B cell (primary cell): Measurements from ENCODE around the gene SPEN. TPM values are rescaled to one million over a fixed set of nuclear protein-coding genes. Genes with fewer than 3 reads are reported as not detected.
"Not testable (repeated sequence)": the region's sequence is repeated elsewhere in the genome, so short reads cannot be mapped to it uniquely, and the experiment has no call there.

Source experiments
- ATAC-seq: fragments of 200-7000 bp; cut with Tn5 transposase; one replicate; pipeline ENCODE4 v1.10.0; 2021; ENCODE audit warnings: low read depth, mild to moderate bottlenecking, moderate number of reproducible peaks, moderate library complexity
- CTCF ChIA-PET: fragments of 350-600 bp; sonication (Branson Sonifier 250); formaldehyde crosslinking; loops from one replicate; lab custom pipeline; 2021; ENCODE audit warnings: antibody characterized with exemption, inconsistent platforms; lab: Charles Lee
- POLR2A ChIA-PET: fragments of 350-600 bp; sonication (Branson Sonifier 250); formaldehyde crosslinking; loops from one replicate; lab custom pipeline; 2021; ENCODE audit warnings: antibody characterized with exemption; lab: Charles Lee
- DNase-seq: peaks from one replicate; pipeline ENCODE4 v3.0.0; 2013
- H2AFZ ChIP-seq: 2 replicates; pipeline ENCODE4 v1.6.1; 2012; ENCODE audit warnings: mild to moderate bottlenecking, low read depth, low read length; ENCODE audit not compliant: insufficient read depth, poor library complexity, severe bottlenecking
- H3K27ac ChIP-seq, 2 donors: 1 replicate in 1 of 2; 2 replicates in 1 of 2; pipeline ENCODE4 v1.5.1; 2012 to 2013; ENCODE audit warnings: low read length in 2 of 2, mild to moderate bottlenecking in 2 of 2, moderate library complexity in 1 of 2
- H3K27me3 ChIP-seq, 4 experiments: fragments of 200-600 bp in 1 of 4; sonication (generic) in 1 of 4; replicated peaks in 1 of 4; 1 replicate in 2 of 4; 2 replicates in 2 of 4; pipeline versions ENCODE4 v1.6.1 to v1.7.0; 2013 to 2016; ENCODE audit warnings: low read length in 3 of 4, mild to moderate bottlenecking in 2 of 4, mixed read lengths in 1 of 4, moderate library complexity in 1 of 4; ENCODE audit not compliant: insufficient read depth in 4 of 4, control insufficient read depth in 3 of 4; ENCODE audit errors: control extremely low read depth in 1 of 4
- H3K36me3 ChIP-seq, 2 experiments: replicated peaks in 1 of 2; 1 replicate in 1 of 2; 2 replicates in 1 of 2; pipeline versions ENCODE4 v1.6.1 to v1.7.1; 2013; ENCODE audit warnings: low read length in 1 of 2; ENCODE audit not compliant: insufficient read depth in 2 of 2, control insufficient read depth in 1 of 2; ENCODE audit errors: control extremely low read depth in 1 of 2, extremely low read depth in 1 of 2
- H3K4me1 ChIP-seq, 2 donors: fragments of 200-600 bp in 1 of 2; sonication (generic) in 1 of 2; 1 replicate in 1 of 2; 2 replicates in 1 of 2; pipeline versions ENCODE4 v1.5.1 to v1.6.1; 2013 to 2017; ENCODE audit warnings: low read length in 2 of 2; ENCODE audit not compliant: control insufficient read depth in 2 of 2, insufficient read depth in 2 of 2
- H3K4me2 ChIP-seq: replicated peaks from 2 replicates; pipeline ENCODE3; 2012; ENCODE audit warnings: mild to moderate bottlenecking, low read depth, low read length; ENCODE audit not compliant: poor library complexity, severe bottlenecking
- H3K4me3 ChIP-seq, 5 experiments: fragments of 200-600 bp in 1 of 5; sonication (generic) in 1 of 5; 1 replicate in 3 of 5; 2 replicates in 2 of 5; pipeline versions ENCODE4 v1.5.1 to v1.7.0; 2011 to 2016; ENCODE audit warnings: low read length in 4 of 5, mild to moderate bottlenecking in 4 of 5, low read depth in 2 of 5, control low read depth in 1 of 5, moderate library complexity in 1 of 5; ENCODE audit not compliant: insufficient read depth in 1 of 5; ENCODE audit errors: control extremely low read depth in 1 of 5, extremely low read depth in 1 of 5
- H3K79me2 ChIP-seq: fragments of 200-600 bp; sonication (generic); one replicate; pipeline ENCODE4 v1.6.0; 2016; ENCODE audit warnings: low read length; ENCODE audit not compliant: control insufficient read depth, insufficient read depth
- H3K9ac ChIP-seq: fragments of 200-600 bp; sonication (generic); 2 replicates; pipeline ENCODE4 v1.6.1; 2017; ENCODE audit warnings: mild to moderate bottlenecking, low read length, moderate library complexity
- H3K9me3 ChIP-seq, 3 donors: one replicate each; pipeline versions ENCODE4 v1.6.1 to v1.7.1; 2013; ENCODE audit warnings: low read length in 2 of 3; ENCODE audit not compliant: control insufficient read depth in 2 of 3, insufficient read depth in 1 of 3; ENCODE audit errors: control extremely low read depth in 1 of 3
- H4K20me1 ChIP-seq: 2 replicates; pipeline ENCODE4 v1.6.0; 2012; ENCODE audit warnings: mild to moderate bottlenecking, low read length; ENCODE audit not compliant: insufficient read depth, control insufficient read depth, poor library complexity, severe bottlenecking
- H3K27ac Mint-ChIP-seq: one replicate; pipeline ENCODE4 v1.8.0; 2021; ENCODE audit warnings: mixed read lengths
- H3K27me3 Mint-ChIP-seq: one replicate; pipeline ENCODE4 v1.8.0; 2021; ENCODE audit warnings: mixed read lengths
- H3K4me1 Mint-ChIP-seq: one replicate; pipeline ENCODE4 v1.8.0; 2021; ENCODE audit warnings: mixed read lengths
- H3K4me3 Mint-ChIP-seq: one replicate; pipeline ENCODE4 v1.8.0; 2021; ENCODE audit warnings: mixed read lengths
- H3K9me3 Mint-ChIP-seq: one replicate; pipeline ENCODE4 v1.8.0; 2022; ENCODE audit warnings: mixed read lengths; ENCODE audit not compliant: insufficient read depth
- CTCF ChIP-seq: fragments of 200-600 bp; IDR thresholded peaks from one replicate; pipeline ENCODE4 v1.8.0; 2022; ENCODE audit warnings: antibody characterized with exemption, mild to moderate bottlenecking
- EZH2 ChIP-seq: IDR thresholded peaks from 2 replicates; pipeline ENCODE4 v1.6.1; 2012; ENCODE audit warnings: borderline replicate concordance, low read depth, mild to moderate bottlenecking, moderate library complexity, low read length; ENCODE audit not compliant: insufficient read depth, poor library complexity, severe bottlenecking
- WGBS: methylation state at CpG from one replicate; pipeline ENCODE4 v1.1.5; 2013; ENCODE audit warnings: missing lambda C conversion rate; ENCODE audit not compliant: insufficient coverage; 5-methylcytosine and 5-hydroxymethylcytosine counted together
- intact Hi-C: fragments of 100-400 bp; cut with micrococcal nuclease; formaldehyde crosslinking; loops from one replicate; pipeline ENCODE4 v1.10.0; 2022
- polyA plus RNA-seq: library from polyadenylated mRNA; depleted of rRNA; stranded (reverse); fragments of >200 nt; gene quantifications from 2 replicates; pipeline ENCODE4 v1.2.3, GENCODE V29; 2012
- total RNA-seq, 2 donors: library from RNA; stranded (reverse); fragments of 120-200 nt in 1 of 2; gene quantifications; 1 replicate in 1 of 2; 2 replicates in 1 of 2; pipeline versions ENCODE4 v1.2.3 to v1.2.4, GENCODE V29; 2013 to 2022

SPEN gene
- total and polyA plus RNA-seq, 2 donors (not counting 1 experiment from before 2014, with no cell fraction given), result 29.1 to 126 TPM

- Mint-ChIP-seq H3K4me3 (no peak overlapping the region), H3K9me3 (no peaks in the 10 kb centered on the region), H3K27me3 (no peaks in the 10 kb centered on the region), H3K4me1 (peaks cover 39% of the 10 kb centered on the region), H3K27ac (peak overlapping the region; percentile 39)
- no peak for ATAC-seq
- Histone ChIP-seq H3K36me3 (no peaks in the 10 kb centered on the region), H3K9ac (no peak overlapping the region), H3K27ac (no peak overlapping the region), H3K4me2 (no peak overlapping the region), H4K20me1 (no peaks in the 10 kb centered on the region), H3K79me2 (peaks cover 4% of the 10 kb centered on the region), H3K4me1 (peaks cover 19 to 33% of the 10 kb centered on the region in 2 donors), H3K4me3 (no peak overlapping the region), H3K9me3 (no peaks in the 10 kb centered on the region), H3K27me3 (no peaks in the 10 kb centered on the region), H2AFZ (no peak overlapping the region)
- intact Hi-C loops, result no loop called here
- ChIA-PET POLR2A (interaction anchor here (0.6 to 1.6 kb wide), 5 partner anchors 8 to 98 kb away, joined by 3 to 8 read pairs (median 4); no protein-coding TSS in a partner anchor), CTCF (interaction anchor here (0.6 to 3.5 kb wide), 4 partner anchors 7 to 184 kb away, joined by 3 to 23 read pairs (median 4); no protein-coding TSS in a partner anchor)
- DNase-seq, result no peak
- TF ChIP-seq CTCF (no peak), EZH2 (no peak)
Measured at GRCh38 chr1:15825800-15826199, 21.7 kb upstream of the SPEN start.

GRCh38 chr1:15826810-15827507 is 20.5 kb upstream of the SPEN start:
- Histone ChIP-seq H3K9me3 (no peaks in the 10 kb centered on the region), H3K4me1 (peaks cover 27 to 44% of the 10 kb centered on the region in 2 donors), H3K4me3 (no peak overlapping the region), H3K79me2 (peaks cover 11% of the 10 kb centered on the region), H3K4me2 (no peak overlapping the region), H4K20me1 (no peaks in the 10 kb centered on the region), H3K9ac (no peak overlapping the region), H3K36me3 (no peaks in the 10 kb centered on the region), H3K27me3 (no peaks in the 10 kb centered on the region), H3K27ac (no peak overlapping the region), H2AFZ (no peak overlapping the region)
- TF ChIP-seq EZH2 (no peak), CTCF (no peak)
- Mint-ChIP-seq H3K9me3 (no peaks in the 10 kb centered on the region), H3K27me3 (no peaks in the 10 kb centered on the region), H3K4me3 (no peak overlapping the region), H3K4me1 (peaks cover 48% of the 10 kb centered on the region), H3K27ac (peak overlapping the region; percentile 17)
- intact Hi-C loops, result no loop called here
- CTCF ChIA-PET, result interaction anchor here (3.5 kb wide), 1 partner anchor 11 kb away, joined by 23 read pairs; no protein-coding TSS in a partner anchor
- no peak for ATAC-seq
- no peak for DNase-seq
- 90% methylated on average over 3 of the region's 6 CpGs for WGBS
- POLR2A ChIA-PET, result no interaction called here

GRCh38 chr1:15827567-15827966 is 19.9 kb upstream of the SPEN start:
- Histone ChIP-seq H3K79me2 (peaks cover 17% of the 10 kb centered on the region), H3K4me1 (peaks cover 28 to 44% of the 10 kb centered on the region in 2 donors)
- H2AFZ ChIP-seq, H3K27me3 Mint-ChIP-seq, ATAC-seq, H3K9me3 ChIP-seq, H3K27me3 ChIP-seq, H3K9ac ChIP-seq, H3K36me3 ChIP-seq, POLR2A ChIA-PET, H3K4me3 ChIP-seq, DNase-seq, H3K4me2 ChIP-seq, H3K9me3 Mint-ChIP-seq, H3K4me3 Mint-ChIP-seq, H3K27ac ChIP-seq, intact Hi-C loops, H3K27ac Mint-ChIP-seq, H4K20me1 ChIP-seq: not testable (repeated sequence)
- peaks cover 47% of the 10 kb centered on the region for H3K4me1 Mint-ChIP-seq
- 94% methylated on average over 3 of the region's 15 CpGs for WGBS
- CTCF ChIA-PET, result interaction anchor here (3.5 kb wide), 1 partner anchor 12 kb away, joined by 23 read pairs; no protein-coding TSS in a partner anchor
